ENCODE measurements around the gene SEC24B.
"Not testable (repeated sequence)": the region's sequence is repeated elsewhere in the genome, so short reads cannot be mapped to it uniquely, and the experiment has no call there.

Gene SEC24B

DNA sequence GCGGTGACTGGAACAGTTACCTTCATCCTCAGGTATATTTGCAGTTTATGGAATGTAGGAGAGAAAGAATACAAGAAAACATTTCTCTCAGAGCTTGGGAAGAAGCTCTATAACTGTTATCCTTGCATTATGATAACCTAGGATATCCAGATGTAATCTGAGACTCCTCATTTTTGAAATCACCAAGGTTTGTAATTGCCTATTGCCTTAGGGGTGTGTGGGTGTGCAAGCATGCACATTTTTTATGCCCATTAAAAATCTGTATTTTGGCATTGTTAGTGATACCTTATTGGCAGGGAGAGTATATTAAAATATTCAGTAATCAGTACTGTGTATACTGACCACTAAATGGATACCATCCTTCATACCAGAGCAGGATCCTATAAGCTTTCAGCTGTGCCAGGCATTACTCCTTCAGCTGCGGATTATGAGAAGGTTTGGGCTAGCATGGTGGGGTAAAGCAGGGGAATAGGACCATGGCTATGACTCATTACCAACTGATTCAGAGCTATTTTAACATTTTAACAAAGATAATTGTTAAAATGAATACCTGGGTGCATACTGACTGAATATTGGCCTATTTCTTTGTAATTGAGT is 8.3 kb downstream of the SEC24B start:
- Histone ChIP-seq H3K27me3 (ENCODE audit: control insufficient read depth, insufficient read depth, low read length) (no peaks in the 10 kb centered on the region), H3K9me3 (ENCODE audit: control insufficient read depth, low read length) (no peaks in the 10 kb centered on the region), H3K9ac (no peak overlapping the region), H3K79me2 (peaks cover 23% of the 10 kb centered on the region), H3K27ac (no peak overlapping the region), H3K4me1 (peaks cover 6% of the 10 kb centered on the region), H2AFZ (no peak overlapping the region), H3K4me3 (ENCODE audit: low read depth, low read length) (no peak overlapping the region), H3K4me2 (ENCODE audit: low read length) (no peak overlapping the region), H3K36me3 (ENCODE audit: control insufficient read depth, insufficient read depth, low read length) (no peaks in the 10 kb centered on the region)
- TF ChIP-seq, protein P1, sequence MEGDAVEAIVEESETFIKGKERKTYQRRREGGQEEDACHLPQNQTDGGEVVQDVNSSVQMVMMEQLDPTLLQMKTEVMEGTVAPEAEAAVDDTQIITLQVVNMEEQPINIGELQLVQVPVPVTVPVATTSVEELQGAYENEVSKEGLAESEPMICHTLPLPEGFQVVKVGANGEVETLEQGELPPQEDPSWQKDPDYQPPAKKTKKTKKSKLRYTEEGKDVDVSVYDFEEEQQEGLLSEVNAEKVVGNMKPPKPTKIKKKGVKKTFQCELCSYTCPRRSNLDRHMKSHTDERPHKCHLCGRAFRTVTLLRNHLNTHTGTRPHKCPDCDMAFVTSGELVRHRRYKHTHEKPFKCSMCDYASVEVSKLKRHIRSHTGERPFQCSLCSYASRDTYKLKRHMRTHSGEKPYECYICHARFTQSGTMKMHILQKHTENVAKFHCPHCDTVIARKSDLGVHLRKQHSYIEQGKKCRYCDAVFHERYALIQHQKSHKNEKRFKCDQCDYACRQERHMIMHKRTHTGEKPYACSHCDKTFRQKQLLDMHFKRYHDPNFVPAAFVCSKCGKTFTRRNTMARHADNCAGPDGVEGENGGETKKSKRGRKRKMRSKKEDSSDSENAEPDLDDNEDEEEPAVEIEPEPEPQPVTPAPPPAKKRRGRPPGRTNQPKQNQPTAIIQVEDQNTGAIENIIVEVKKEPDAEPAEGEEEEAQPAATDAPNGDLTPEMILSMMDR (IDR thresholded peaks at IDR 0.05): no peak

DNA sequence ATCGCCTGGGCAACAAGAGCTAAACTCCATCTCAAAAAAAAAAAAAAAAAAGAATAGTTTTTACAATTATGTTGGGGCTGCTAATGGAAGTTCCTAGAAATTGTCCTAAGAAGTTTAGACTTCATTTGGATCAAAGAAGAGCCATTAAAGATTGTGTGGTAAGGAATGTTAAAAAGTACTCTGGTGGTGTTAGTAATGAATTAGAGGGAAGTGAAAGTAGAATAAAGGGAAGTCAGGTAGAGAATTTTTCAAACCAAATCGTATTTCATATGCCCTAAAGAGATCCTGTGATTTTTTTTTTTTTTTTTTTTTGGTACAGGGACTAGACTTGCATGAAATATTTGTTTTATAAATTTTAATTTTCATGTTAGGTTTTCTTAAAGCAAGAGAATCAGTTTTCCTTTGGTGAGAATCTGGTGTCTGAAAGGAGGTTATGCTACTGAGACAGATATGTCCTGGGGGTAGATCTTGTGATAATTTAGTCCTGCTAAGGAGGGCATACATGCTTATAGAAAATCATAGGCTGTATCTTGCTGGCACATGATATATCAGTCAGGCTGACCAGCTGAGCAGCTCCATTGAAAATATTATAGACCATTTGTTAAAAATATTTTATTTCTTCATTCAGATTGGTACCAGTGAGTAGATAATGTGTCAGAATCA is 10.7 kb downstream of the SEC24B start:
- H3K9me3 ChIP-seq (ENCODE audit: control insufficient read depth, low read length): no peaks in the 10 kb centered on the region
- H3K4me3 ChIP-seq (ENCODE audit: low read depth, low read length): no peak overlapping the region
- peaks cover 6% of the 10 kb centered on the region for H3K4me1 ChIP-seq

DNA sequence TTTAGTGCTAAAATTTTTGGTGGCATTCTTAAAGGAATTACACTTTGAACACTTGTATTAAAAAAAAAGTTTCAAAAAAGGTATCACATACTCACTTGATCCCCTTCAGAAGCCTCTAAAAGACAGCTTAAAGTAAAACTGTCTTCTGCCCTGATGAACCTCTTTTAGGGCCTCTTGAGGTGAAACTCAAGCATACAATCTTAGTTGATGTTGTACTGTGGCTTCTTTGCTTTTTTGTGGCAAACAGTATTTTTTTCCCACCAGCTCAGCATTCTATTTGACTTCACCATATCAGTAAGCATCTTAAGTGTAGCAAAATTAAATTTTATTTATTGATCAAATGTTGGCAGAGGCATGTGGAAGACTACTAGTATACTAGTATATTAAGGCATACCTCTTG is 13.7 kb downstream of the SEC24B start:
- Histone ChIP-seq H3K4me1 (peaks cover 6% of the 10 kb centered on the region), H3K9me3 (ENCODE audit: control insufficient read depth, low read length) (no peaks in the 10 kb centered on the region), H3K4me3 (ENCODE audit: low read depth, low read length) (no peak overlapping the region), H3K4me2 (ENCODE audit: low read length) (no peak overlapping the region), H3K36me3 (ENCODE audit: control insufficient read depth, insufficient read depth, low read length) (no peaks in the 10 kb centered on the region), H3K27ac (no peak overlapping the region), H3K27me3 (ENCODE audit: control insufficient read depth, insufficient read depth, low read length) (no peaks in the 10 kb centered on the region), H3K9ac (no peak overlapping the region), H2AFZ (no peak overlapping the region), H3K79me2 (peaks cover 42% of the 10 kb centered on the region)
- TF ChIP-seq, protein P1 (IDR thresholded peaks at IDR 0.05): no peak

More for the DNA sequence above, 10.7 kb downstream of the SEC24B start:
- Histone ChIP-seq H3K27me3 (ENCODE audit: control insufficient read depth, insufficient read depth, low read length) (no peaks in the 10 kb centered on the region), H3K9ac (no peak overlapping the region), H2AFZ (no peak overlapping the region), H3K79me2 (peaks cover 25% of the 10 kb centered on the region), H3K4me2 (ENCODE audit: low read length) (no peak overlapping the region), H3K27ac (no peak overlapping the region), H3K36me3 (ENCODE audit: control insufficient read depth, insufficient read depth, low read length) (no peaks in the 10 kb centered on the region)
- TF ChIP-seq, protein P1 (IDR thresholded peaks at IDR 0.05): no peak

DNA sequence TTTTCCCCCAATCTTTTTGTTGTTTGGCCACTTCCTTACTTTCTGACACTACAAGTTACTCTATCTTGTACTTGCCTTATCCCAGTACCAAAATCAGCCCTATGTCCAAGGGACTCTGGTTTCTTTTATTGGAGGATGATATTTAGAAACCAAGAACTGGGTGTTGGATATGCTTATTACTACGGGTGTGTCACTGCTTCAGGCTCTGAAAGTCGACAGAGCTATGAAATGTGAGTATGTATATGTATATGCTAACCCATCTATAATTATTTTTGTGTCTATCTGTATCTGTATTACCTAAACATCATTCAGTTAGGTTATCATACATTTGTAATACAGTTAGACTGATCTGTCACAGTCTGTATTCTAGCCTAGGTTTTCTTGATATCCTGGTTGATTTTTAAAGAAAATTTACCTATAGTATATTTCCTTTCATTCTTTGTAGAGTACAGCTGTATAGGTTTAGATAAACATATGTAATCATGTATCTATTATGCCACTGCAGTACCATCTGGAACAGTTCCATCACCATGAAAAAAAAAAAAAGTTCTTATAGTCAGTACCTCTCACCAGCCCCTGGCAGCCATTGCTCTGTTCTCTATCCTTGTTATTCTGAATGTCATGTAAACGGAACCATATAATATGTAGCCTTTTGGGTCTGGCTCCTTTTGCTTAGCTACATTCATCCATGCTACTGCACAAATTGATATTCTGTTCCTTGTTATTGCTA is 18.1 kb downstream of the SEC24B start:
- no peaks in the 10 kb centered on the region for H3K27me3 ChIP-seq (ENCODE audit: control insufficient read depth, insufficient read depth, low read length)
- H3K9ac ChIP-seq: no peak overlapping the region
- no peak overlapping the region for H3K4me3 ChIP-seq (ENCODE audit: low read depth, low read length)
- H2AFZ ChIP-seq: no peak overlapping the region
- no peak overlapping the region for H3K27ac ChIP-seq
- H3K4me1 ChIP-seq: no peaks in the 10 kb centered on the region
- TF ChIP-seq, protein P1 (IDR thresholded peaks at IDR 0.05): no peak
- no peaks in the 10 kb centered on the region for H3K36me3 ChIP-seq (ENCODE audit: control insufficient read depth, insufficient read depth, low read length)
- H3K9me3 ChIP-seq (ENCODE audit: control insufficient read depth, low read length): no peaks in the 10 kb centered on the region
- no peak overlapping the region for H3K4me2 ChIP-seq (ENCODE audit: low read length)
- peaks cover 41% of the 10 kb centered on the region for H3K79me2 ChIP-seq

DNA sequence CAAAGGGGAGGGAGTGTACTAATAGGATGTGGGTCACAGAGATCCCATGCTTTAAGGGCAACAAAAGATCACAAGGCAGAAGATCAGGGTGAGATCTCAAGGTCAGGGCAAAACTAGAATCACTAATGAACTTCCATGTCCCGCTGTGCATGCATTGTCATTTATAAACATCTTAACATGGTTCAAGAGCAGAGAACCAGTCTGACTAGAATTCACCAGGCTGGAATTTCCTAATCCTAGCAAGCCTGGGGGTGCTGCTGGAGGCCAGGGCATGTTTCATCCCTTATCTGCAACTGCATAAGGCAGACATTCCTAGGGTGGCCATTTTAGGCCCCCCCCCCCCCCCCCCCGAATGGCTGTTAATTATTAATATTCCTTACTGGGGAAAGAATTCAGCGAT is 19.5 kb downstream of the SEC24B start:
- not testable (repeated sequence) for H3K4me3 ChIP-seq (ENCODE audit: low read depth, low read length); H3K27me3 ChIP-seq (ENCODE audit: control insufficient read depth, insufficient read depth, low read length); H3K4me1 ChIP-seq; H3K27ac ChIP-seq; H3K36me3 ChIP-seq (ENCODE audit: control insufficient read depth, insufficient read depth, low read length); H2AFZ ChIP-seq; H3K9ac ChIP-seq; H3K4me2 ChIP-seq (ENCODE audit: low read length); H3K9me3 ChIP-seq (ENCODE audit: control insufficient read depth, low read length)
- H3K79me2 ChIP-seq: peaks cover 45% of the 10 kb centered on the region
